Activated T-cell treated with anti-CD3 and anti-CD28 coated beads, Interleukin-2, amount 50 U/mL, for 24 hours (primary cell): ENCODE data around the gene MAST3.

Experiments
- DNase-seq: peaks from one replicate; pipeline ENCODE4 v3.0.0-alpha.2; 2020
- H3K27ac Mint-ChIP-seq: 2 replicates; pipeline ENCODE4 v1.8.0; 2020; ENCODE audit warnings: mild to moderate bottlenecking, mixed read lengths
- H3K27me3 Mint-ChIP-seq: 2 replicates; pipeline ENCODE4 v1.8.0; 2020; ENCODE audit warnings: mixed read lengths
- H3K36me3 Mint-ChIP-seq: 2 replicates; pipeline ENCODE4 v1.8.0; 2020; ENCODE audit warnings: low read depth, mixed read lengths
- H3K4me1 Mint-ChIP-seq: 2 replicates; pipeline ENCODE4 v1.8.0; 2020; ENCODE audit warnings: low read depth, mixed read lengths
- H3K4me3 Mint-ChIP-seq: 2 replicates; pipeline ENCODE4 v1.8.0; 2020; ENCODE audit warnings: mild to moderate bottlenecking, moderate library complexity, mixed read lengths
- H3K9me3 Mint-ChIP-seq: 2 replicates; pipeline ENCODE4 v1.8.0; 2020; ENCODE audit warnings: mixed read lengths

MAST3 gene

GRCh38 chr19:18160971-18161635, 63.5 kb downstream of the MAST3 start:
- Mint-ChIP-seq H3K27me3 (no peaks in the 10 kb centered on the region), H3K4me1 (peaks cover 16% of the 10 kb centered on the region), H3K27ac (peak overlapping the region; percentile 55), H3K4me3 (peak overlapping the region; percentile 69), H3K36me3 (peaks cover 49% of the 10 kb centered on the region), H3K9me3 (no peaks in the 10 kb centered on the region)
- DNase-seq: peak; percentile 90

GRCh38 chr19:18161636-18162002, 64.0 kb downstream of the MAST3 start:
- H3K36me3 Mint-ChIP-seq: peaks cover 49% of the 10 kb centered on the region
- H3K27me3 Mint-ChIP-seq: no peaks in the 10 kb centered on the region
- H3K27ac Mint-ChIP-seq: no peak overlapping the region
- H3K4me1 Mint-ChIP-seq: peaks cover 13% of the 10 kb centered on the region
- peak overlapping the region; percentile 36 for H3K4me3 Mint-ChIP-seq
- no peaks in the 10 kb centered on the region for H3K9me3 Mint-ChIP-seq
- DNase-seq: no peak

- DNase-seq: no peak
- Mint-ChIP-seq H3K4me3 (no peak overlapping the region), H3K36me3 (peaks cover 66% of the 10 kb centered on the region), H3K9me3 (no peaks in the 10 kb centered on the region), H3K27ac (no peak overlapping the region), H3K4me1 (peaks cover 13% of the 10 kb centered on the region), H3K27me3 (no peaks in the 10 kb centered on the region)
Measured at GRCh38 chr19:18164072-18164471, 66.5 kb downstream of the MAST3 start.

GRCh38 chr19:18165794-18166544, 68.4 kb downstream of the MAST3 start:
- Mint-ChIP-seq H3K9me3 (no peaks in the 10 kb centered on the region), H3K36me3 (peaks cover 75% of the 10 kb centered on the region), H3K27ac (no peak overlapping the region), H3K4me3 (no peak overlapping the region), H3K27me3 (no peaks in the 10 kb centered on the region), H3K4me1 (peaks cover 4% of the 10 kb centered on the region)
- no peak for DNase-seq

GRCh38 chr19:18167011-18167410, 69.4 kb downstream of the MAST3 start:
- H3K9me3 Mint-ChIP-seq: no peaks in the 10 kb centered on the region
- H3K27me3 Mint-ChIP-seq: no peaks in the 10 kb centered on the region
- peaks cover 77% of the 10 kb centered on the region for H3K36me3 Mint-ChIP-seq
- H3K27ac Mint-ChIP-seq: no peak overlapping the region
- no peak for DNase-seq
- H3K4me3 Mint-ChIP-seq: no peak overlapping the region
- no peaks in the 10 kb centered on the region for H3K4me1 Mint-ChIP-seq

DNA sequence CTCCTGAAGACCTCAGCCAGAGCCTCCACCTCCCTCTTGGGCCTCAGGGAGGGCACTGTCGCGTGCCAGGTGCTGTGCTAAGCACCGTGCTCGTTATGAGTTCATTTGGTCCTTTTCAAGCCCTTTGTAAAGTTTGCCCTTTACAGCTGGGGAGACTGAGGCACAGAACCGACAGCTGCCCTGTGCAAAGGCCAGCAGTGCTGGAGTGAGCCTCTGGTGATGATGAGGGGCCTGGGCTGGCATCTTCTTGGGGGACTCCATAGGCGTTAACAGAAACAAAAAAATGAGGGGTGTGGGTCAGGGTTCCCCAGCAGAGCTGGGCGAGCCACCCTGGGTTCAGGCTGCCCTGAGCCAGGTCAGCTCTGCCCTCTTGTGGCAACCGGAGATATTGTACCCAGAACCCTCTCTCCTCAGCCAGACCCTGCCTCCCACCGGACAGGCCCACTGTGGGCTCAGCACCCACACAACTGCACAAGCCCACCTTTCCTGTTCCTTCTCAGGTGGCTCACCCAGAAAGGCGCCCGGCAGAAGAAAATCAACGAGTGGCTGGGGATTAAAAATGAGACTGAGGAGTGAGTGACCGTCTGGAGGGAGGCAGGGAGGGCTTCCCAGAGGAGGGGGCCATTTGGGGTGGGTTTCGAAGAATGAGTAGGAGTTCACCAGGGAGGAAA, 70.5 kb downstream of the MAST3 start:
- Mint-ChIP-seq H3K27ac (no peak overlapping the region), H3K9me3 (no peaks in the 10 kb centered on the region), H3K27me3 (no peaks in the 10 kb centered on the region), H3K36me3 (peaks cover 66% of the 10 kb centered on the region), H3K4me3 (no peak overlapping the region), H3K4me1 (peaks cover 4% of the 10 kb centered on the region)
- DNase-seq: peak; percentile 74

GRCh38 chr19:18168673-18169381, 71.2 kb downstream of the MAST3 start:
- H3K27me3 Mint-ChIP-seq: no peaks in the 10 kb centered on the region
- no peak overlapping the region for H3K4me3 Mint-ChIP-seq
- no peaks in the 10 kb centered on the region for H3K9me3 Mint-ChIP-seq
- peaks cover 62% of the 10 kb centered on the region for H3K36me3 Mint-ChIP-seq
- no peak overlapping the region for H3K27ac Mint-ChIP-seq
- peaks cover 9% of the 10 kb centered on the region for H3K4me1 Mint-ChIP-seq
- no peak for DNase-seq

- Mint-ChIP-seq H3K4me3 (no peak overlapping the region), H3K27me3 (no peaks in the 10 kb centered on the region), H3K36me3 (peaks cover 63% of the 10 kb centered on the region), H3K27ac (peak overlapping the region; percentile 37), H3K9me3 (no peaks in the 10 kb centered on the region), H3K4me1 (peaks cover 22% of the 10 kb centered on the region)
- no peak for DNase-seq
Measured at GRCh38 chr19:18170714-18171255, 73.2 kb downstream of the MAST3 start.

- no peak overlapping the region for H3K4me3 Mint-ChIP-seq
- H3K27me3 Mint-ChIP-seq: no peaks in the 10 kb centered on the region
- H3K9me3 Mint-ChIP-seq: no peaks in the 10 kb centered on the region
- H3K4me1 Mint-ChIP-seq: peaks cover 22% of the 10 kb centered on the region
- peaks cover 58% of the 10 kb centered on the region for H3K36me3 Mint-ChIP-seq
- DNase-seq: no peak
- H3K27ac Mint-ChIP-seq: no peak overlapping the region
Measured at GRCh38 chr19:18171605-18172327, 74.2 kb downstream of the MAST3 start.

DNA sequence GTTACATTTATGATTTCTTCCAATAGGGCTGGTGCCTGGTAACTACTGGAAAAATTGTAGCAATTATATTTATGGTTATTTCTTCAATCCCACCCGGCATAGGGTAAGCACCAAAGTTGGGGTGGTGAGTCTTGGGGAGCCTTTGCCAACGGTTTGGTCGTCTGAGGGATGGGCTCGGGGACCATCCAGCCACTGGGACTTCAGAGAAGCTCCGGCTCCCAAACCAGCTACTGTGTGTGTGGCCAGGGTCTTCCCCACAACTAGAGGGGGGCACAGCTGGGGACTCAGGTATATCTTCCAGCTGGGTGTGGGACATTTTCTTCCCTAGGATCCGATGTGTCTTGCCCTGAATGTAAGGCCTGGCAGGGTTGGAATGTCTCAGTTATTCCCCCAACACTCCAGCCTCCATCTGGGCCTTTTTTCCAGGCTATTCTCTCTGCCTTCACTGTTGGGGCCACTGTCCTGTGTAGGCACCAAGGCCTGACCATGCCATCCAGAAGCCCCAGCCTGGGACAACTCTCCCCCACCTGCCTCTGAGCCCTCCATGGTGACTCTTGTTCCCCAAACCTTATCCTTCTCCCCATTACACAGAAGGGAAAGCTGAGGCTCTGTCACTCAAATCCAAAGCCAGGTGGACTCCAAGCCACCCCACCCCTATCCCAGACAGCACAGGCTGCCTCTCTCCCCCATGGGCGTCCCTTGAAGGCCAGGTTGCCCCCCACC, 74.9 kb downstream of the MAST3 start:
- peak overlapping the region; percentile 20 for H3K27ac Mint-ChIP-seq
- peaks cover 55% of the 10 kb centered on the region for H3K36me3 Mint-ChIP-seq
- H3K4me1 Mint-ChIP-seq: peaks cover 22% of the 10 kb centered on the region
- H3K9me3 Mint-ChIP-seq: no peaks in the 10 kb centered on the region
- no peak for DNase-seq
- H3K4me3 Mint-ChIP-seq: no peak overlapping the region
- H3K27me3 Mint-ChIP-seq: no peaks in the 10 kb centered on the region

DNA sequence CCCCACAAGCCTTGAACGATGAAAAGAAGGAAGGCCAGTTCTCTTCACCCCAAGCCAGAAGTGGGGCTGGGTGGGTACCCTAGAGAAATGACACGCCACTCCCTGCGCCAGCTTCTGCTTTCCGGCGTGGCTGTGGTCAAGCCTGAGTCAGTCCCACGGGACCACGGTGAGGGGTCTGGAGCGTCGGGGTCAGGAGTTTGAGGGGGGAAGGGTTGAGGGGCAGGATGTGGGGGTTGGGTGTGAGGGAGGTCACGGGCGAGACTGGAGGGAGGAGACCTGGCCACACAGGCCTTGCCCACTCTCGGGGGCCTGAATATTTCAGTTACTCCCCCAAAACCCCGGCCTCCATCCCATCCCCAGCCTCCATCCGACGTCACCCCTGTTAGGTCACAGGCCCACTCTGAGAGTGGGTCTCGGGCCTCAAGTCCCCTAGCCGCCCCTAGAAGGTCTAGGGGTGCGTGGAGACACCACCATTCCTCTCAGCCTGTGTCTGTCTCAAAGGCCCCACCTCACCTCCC, 75.5 kb downstream of the MAST3 start:
- peaks cover 55% of the 10 kb centered on the region for H3K36me3 Mint-ChIP-seq
- no peak for DNase-seq
- H3K27ac Mint-ChIP-seq: peak overlapping the region; percentile 76
- peak overlapping the region; percentile 86 for H3K4me3 Mint-ChIP-seq
- H3K9me3 Mint-ChIP-seq: no peaks in the 10 kb centered on the region
- H3K27me3 Mint-ChIP-seq: no peaks in the 10 kb centered on the region
- peaks cover 22% of the 10 kb centered on the region for H3K4me1 Mint-ChIP-seq

DNA sequence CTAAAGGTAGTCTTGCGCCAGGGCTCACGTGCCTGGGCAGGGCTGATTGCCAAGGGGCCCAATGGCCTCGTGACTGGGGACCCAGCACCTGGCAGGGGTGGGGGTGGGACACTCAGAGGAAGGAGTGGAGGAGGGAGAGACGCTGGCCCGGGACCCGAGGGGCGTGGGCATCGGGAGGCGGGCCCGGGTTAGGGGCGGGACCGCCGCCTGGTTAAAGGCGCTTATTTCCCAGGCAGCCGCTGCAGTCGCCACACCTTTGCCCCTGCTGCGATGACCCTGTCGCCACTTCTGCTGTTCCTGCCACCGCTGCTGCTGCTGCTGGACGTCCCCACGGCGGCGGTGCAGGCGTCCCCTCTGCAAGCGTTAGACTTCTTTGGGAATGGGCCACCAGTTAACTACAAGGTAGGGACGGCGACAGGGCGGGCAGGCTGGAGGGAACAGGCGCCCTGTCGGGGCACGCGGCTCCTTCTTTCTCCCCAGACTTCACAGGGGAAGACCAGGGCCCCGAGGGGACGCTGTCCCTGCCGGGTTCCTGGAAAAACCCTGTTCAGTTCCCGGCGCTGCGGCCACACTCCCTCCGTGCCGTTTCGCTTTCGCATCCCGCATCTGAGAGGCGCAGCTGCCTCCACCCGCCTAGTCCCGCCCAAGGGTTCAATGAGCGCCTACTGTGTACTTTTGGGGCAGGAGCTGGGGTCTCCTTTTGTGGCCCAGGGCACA, 76.2 kb downstream of the MAST3 start, which contains the start of gene IFI30:
Gene IFI30, plus strand, starts transcription at position 242 of the 717 bp plus-strand sequence. Its CDS starts 29 bp downstream, at position 271.
- Mint-ChIP-seq H3K9me3 (no peaks in the 10 kb centered on the region), H3K4me1 (peaks cover 22% of the 10 kb centered on the region), H3K27me3 (no peaks in the 10 kb centered on the region), H3K36me3 (peaks cover 51% of the 10 kb centered on the region), H3K4me3 (peak within 1 kb of the TSS; percentile 86), H3K27ac (peak within 1 kb of the TSS; percentile 85)
- DNase-seq: peak; percentile 81
